Bladder microvascular endothelial cell (primary cell): ENCODE measurements around the gene PPP4R3A. TPM values are rescaled to one million over a fixed set of nuclear protein-coding genes. Genes with fewer than 3 reads are reported as not detected.

ENCODE experiments used
- total RNA-seq: library from RNA; depleted of rRNA; stranded (reverse); fragments of >200 nt; gene quantifications from 2 replicates; pipeline ENCODE4 v1.2.3, GENCODE V29; 2014

Gene PPP4R3A
- total RNA-seq, result 52.5 and 111 TPM in 2 replicates

DNA sequence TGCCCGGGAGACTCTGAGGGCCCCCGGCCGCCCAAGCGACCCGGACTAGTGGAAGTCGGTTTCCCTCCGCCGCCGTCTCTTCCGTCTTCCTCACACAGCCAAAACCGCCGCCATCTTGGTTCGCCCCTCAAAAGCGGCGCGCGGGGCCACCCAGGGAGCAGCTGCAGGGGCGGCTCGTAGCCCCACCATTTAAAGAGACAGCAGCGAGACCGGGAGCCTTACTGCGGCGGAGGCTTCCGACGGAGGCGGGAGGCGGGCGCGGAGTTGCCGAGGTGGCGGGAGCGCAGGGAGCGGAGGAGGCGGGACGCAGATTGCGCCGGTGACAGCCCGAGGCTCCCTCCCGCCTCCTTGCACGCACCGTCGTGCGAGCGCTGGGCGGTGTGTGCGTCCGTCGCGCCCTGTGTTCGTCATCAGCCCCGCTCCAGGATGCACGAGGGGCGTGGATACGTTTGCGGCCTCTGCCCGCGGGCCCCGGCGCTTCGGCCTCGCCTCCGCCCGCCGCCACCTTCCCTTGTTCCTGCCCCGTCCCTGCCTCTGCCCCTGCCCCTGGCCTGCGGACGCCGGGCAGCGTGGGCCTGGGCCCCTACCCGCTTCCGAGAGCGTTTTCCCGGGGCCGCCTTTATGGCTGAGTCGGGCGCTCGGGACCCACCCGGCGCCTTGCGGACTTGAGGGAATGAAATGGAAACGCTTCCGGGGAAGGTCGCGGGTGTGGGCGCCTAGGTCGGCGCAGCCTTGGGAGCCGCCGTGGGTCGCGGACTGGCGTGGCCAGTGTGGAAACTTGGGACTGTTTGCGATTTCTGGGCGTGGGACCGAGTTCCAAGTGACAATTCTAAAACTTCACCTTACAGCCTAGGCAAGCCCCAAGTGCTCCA lies at the start of gene PPP4R3A:
PPP4R3A (minus strand) TSS at position 140 of the 872 bp plus-strand sequence. CDS start 663 bp downstream, outside the sequence.

DNA sequence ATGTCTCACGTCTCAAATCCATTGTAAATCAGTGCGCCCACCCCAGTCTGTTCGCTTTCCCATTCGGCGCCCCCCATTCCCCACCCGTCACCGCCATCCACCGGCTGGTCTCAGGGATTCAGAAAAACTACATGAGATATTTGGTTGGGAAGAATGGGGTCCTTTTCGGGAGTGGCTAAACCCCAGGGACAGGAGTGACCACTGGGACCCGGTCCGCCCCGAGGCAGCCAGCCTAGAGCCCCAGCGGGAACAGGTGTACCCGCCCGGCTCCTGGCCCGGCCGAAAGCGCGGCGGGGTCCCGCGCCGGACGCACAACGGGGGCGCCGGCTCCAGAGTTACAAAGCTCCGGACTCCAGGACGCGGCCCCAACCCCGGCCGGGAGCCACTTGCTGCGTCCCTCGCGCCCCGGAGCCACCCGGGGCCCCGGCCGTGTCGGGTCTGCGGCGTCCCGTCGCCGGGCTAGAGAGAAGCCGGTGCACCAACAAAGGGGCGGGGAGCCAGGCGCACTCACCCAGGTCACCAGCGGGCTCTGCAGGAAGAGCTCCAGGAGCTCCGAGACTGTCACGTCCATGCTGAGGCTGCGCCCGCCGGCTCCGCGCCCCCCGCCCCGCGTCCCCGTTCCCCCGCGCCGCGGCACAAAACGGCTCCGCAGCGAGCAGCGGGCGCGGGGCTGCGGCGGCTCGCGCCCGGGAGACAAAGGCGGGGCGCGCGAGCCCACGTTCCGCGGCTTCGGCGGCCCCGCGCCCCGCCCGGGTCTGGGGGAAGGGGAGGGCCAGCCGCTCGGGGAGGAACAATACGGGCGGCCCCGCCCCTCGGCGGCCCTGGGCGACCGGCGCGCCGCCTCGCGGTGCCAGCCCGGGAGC lies 92.8 kb downstream of the PPP4R3A start, which contains the start of gene CCDC88C:
CCDC88C (minus strand) TSS at position 701 of the 863 bp plus-strand sequence; CDS start at position 571, 130 bp downstream.

Other genes starting within 250 kb of the PPP4R3A start
- gene CCDC88C, start 92.5 kb downstream of the PPP4R3A start, total RNA-seq, result 24.8 and 33.9 TPM in 2 replicates
- gene CATSPERB, start 221.8 kb upstream of the PPP4R3A start, total RNA-seq, result not detected in 2 replicates